GM12875 (cell line): Measurements from ENCODE around the gene SASH1.

Experiments used
- H3K4me3 ChIP-seq: one replicate; pipeline ENCODE4 v1.5.1; 2011; ENCODE audit warnings: low read depth, low read length, control low read depth
- CTCF ChIP-seq: IDR thresholded peaks from 2 replicates; pipeline ENCODE4 v1.5.1; 2011; ENCODE audit warnings: low read depth, mild to moderate bottlenecking, control low read depth, inconsistent platforms, low read length, moderate library complexity, borderline replicate concordance; ENCODE audit not compliant: insufficient read depth

The SASH1 gene

GRCh38 chr6:148538261-148539190 lies 195.9 kb downstream of the SASH1 start:
- no peak overlapping the region for H3K4me3 ChIP-seq
- no peak for TF ChIP-seq CTCF

GRCh38 chr6:148543540-148543939 lies 200.9 kb downstream of the SASH1 start:
- no peak for TF ChIP-seq CTCF
- no peak overlapping the region for H3K4me3 ChIP-seq

DNA sequence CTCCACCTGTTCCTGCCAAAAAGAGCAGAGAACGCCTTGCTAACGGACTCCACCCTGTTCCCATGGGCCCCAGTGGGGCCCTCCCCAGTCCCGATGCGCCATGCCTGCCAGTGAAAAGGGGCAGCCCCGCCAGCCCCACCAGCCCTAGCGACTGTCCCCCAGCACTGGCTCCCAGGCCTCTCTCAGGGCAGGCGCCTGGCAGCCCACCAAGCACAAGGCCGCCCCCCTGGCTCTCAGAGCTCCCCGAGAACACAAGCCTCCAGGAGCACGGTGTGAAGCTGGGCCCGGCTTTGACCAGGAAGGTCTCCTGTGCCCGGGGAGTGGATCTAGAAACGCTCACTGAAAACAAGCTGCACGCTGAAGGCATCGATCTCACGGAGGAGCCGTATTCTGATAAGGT lies 201.8 kb downstream of the SASH1 start:
- no peak overlapping the region for H3K4me3 ChIP-seq
- no peak for TF ChIP-seq CTCF

DNA sequence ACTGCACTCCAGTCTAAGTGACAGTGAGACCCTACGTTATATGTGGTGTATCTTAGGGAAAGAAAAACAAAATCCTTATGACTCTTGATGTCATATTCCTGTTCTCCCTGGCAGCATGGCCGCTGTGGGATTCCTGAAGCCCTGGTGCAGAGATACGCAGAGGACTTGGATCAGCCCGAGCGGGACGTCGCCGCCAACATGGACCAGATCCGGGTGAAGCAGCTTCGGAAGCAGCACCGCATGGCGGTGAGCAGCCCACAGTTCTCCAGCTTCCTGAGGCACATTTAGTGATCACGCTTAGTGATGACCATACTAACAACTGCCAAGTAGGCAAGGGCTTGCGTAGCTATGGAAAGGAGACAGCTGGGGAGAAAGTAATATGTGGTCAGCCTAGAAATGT lies 203.3 kb downstream of the SASH1 start:
- no peak overlapping the region for H3K4me3 ChIP-seq
- no peak for TF ChIP-seq CTCF

DNA sequence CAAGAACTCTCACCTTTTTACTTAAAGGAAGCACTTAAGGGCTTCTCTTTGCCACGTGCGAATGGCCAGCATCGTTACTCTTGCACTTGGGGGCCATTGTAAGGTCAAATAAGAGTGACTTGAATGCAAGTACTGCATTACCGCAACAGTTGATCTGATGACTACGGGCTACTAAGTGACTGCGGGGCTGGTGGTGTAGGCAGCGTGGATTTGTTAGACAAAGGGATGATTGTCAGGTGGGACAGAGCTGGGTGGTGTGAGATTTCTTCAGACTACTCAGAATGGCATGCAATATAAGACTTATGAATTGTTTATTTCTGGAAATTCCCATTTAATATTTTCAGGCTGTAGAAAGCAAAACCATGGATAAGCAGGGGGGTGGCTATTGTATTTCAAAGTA lies 204.5 kb downstream of the SASH1 start:
- TF ChIP-seq CTCF = no peak
- H3K4me3 ChIP-seq = no peak overlapping the region

DNA sequence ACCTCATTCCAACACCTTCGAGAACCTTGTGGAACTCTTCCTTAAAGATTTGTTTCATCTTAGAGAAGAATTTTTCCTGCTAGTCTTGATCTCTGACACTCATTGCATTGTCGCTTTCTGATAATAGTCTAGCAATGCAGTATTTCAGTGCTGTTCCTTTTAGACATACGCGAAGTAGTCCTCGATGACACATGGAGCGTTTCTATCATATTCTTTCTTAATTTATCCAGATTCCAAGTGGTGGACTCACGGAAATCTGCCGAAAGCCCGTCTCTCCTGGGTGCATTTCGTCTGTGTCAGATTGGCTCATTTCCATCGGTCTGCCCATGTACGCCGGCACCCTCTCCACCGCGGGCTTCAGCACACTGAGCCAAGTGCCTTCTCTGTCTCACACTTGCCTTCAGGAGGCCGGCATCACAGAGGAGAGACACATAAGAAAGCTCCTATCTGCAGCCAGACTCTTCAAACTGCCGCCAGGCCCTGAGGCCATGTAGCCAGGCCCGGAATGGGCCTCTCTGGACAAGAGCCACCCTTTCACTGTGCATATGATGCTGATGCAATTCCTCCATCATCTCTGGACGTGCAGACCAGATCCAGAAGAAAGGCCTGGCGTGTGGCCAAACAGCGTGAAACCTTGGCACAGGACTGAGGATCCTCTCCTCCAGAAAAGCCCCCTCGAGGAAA lies 205.6 kb downstream of the SASH1 start:
- TF ChIP-seq CTCF = no peak
- no peak overlapping the region for H3K4me3 ChIP-seq
